ENCODE measurements around the gene B2M. TPM values are rescaled to one million over a fixed set of nuclear protein-coding genes. Genes with fewer than 3 reads are reported as not detected.
A peak's percentile ranks its signal among the peaks of the same experiment; 100 is the strongest.
"Not testable (repeated sequence)": the region's sequence is repeated elsewhere in the genome, so short reads cannot be mapped to it uniquely, and the experiment has no call there.

Gene B2M
- total RNA-seq, 1 donor from 2014 or later = 1,826 TPM

DNA sequence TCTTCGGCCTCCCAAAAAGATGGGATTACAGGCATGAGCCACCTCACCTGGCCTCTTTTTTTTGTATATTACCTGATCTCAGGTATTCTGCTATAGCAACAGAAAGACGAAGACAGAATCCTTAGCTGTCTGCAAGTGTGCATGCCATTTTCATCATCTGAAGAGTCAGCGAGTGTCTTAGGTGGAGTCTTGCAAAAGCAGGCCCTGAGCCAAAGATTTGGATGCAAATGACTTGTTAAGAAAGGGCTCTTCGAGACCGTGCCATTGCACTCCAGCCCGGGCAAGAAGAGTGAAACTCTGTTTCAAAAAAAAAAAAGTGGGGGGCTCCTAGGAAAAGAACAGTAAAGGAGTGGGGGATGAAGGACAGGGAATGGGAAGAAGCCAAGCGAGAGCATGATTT is 14.8 kb downstream of the B2M start:
- DNase-seq (ENCODE audit: low spot score) = peak; percentile 15

- DNase-seq (ENCODE audit: low spot score) = peak; percentile 84
These were observed 15.5 kb downstream of the B2M start for GRCh38 chr15:44726568-44727484.

- DNase-seq (ENCODE audit: low spot score) = no peak
These were observed 16.3 kb downstream of the B2M start for GRCh38 chr15:44727485-44728231.

- not testable (repeated sequence) for DNase-seq (ENCODE audit: low spot score)
These were observed 16.9 kb downstream of the B2M start for GRCh38 chr15:44728232-44728575.

- peak; percentile 100 for DNase-seq (ENCODE audit: low spot score)
These were observed 17.5 kb downstream of the B2M start for GRCh38 chr15:44728576-44729407.

- DNase-seq (ENCODE audit: low spot score) = no peak
These were observed 18.3 kb downstream of the B2M start for GRCh38 chr15:44729408-44730127.

- no peak for DNase-seq (ENCODE audit: low spot score)
These were observed 23.6 kb downstream of the B2M start for GRCh38 chr15:44734839-44735481.

- peak; percentile 22 for DNase-seq (ENCODE audit: low spot score)
These were observed 24.3 kb downstream of the B2M start for GRCh38 chr15:44735482-44736180.

DNA sequence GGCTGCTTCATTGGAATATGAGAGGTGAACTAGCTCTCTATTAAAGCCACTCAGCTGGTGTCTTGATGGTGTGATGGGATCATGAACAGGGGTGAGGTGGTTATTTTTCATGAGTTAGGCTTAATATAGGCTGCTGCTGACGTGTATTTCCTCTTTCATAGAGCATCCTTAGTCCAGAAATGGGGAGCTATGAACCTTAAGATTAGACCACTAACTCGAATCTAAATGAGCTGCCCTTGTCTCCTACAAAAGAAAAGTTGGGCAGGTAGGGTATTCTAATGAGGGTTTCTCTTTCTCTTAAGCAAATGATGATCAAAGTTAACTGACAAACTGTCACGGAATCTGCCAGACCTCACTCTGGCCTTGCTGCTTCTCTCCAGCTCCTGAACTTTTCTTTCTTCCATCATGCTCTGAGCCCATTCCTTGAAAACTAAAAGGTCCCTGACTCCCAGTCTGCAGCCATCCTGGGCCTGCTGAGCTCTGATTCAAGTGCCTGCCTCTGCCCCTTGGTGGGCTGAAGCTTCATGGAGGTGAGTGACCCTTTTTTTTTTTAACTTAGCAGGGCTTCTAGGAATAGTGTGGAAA is 25.0 kb downstream of the B2M start, which contains the start of gene TRIM69:
Gene TRIM69, plus strand, starts transcription at position 348 of the 585 bp plus-strand sequence. Its CDS starts 177 bp downstream, at position 525.
- no peak for DNase-seq (ENCODE audit: low spot score)

DNA sequence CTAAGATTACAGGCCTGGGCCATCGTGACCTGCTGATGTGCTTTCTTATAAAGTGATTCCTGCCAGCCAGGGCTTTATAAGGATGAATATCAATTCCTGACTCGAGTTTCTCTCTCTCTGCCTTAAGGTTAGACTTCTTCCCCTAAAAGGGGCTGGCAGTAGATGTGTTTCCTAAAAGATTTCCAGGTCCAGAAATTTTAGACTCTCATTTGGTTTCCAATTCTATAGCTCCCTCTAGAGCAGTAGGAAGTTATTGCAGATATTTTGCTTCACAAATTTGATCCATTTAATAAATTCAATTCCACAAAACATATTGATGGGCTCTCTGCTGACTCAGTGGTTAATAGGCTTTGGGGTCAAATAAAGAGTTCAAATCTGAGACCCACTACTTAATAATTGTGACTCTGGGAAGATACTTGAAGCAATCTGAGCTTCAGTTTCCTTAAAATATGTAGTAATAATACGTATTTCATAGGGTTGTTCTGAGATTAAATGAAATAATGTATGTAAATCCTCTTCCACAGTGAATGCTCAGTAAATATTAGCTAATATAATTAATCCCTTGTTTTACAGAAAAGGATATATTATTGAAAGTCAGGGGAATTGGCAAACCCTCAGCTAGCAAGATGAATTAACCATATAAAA is 27.1 kb downstream of the B2M start:
- DNase-seq (ENCODE audit: low spot score) = peak; percentile 64

- not testable (repeated sequence) for DNase-seq (ENCODE audit: low spot score)
These were observed 28.0 kb downstream of the B2M start for GRCh38 chr15:44739222-44739847.

DNA sequence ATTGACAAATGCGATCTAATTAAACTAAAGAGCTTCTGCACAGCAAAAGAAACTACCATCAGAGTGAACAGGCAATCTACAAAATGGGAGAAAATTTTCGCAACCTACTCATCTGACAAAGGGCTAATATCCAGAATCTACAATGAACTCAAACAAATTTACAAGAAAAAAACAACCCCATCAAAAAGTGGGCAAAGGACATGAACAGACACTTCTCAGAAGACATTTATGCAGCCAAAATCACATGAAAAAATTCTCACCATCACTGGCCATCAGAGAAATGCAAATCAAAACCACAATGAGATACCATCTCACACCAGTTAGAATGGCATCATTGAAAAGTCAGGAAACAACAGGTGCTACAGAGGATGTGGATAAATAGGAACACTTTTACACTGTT is 32.1 kb downstream of the B2M start:
- DNase-seq (ENCODE audit: low spot score) = not testable (repeated sequence)

DNA sequence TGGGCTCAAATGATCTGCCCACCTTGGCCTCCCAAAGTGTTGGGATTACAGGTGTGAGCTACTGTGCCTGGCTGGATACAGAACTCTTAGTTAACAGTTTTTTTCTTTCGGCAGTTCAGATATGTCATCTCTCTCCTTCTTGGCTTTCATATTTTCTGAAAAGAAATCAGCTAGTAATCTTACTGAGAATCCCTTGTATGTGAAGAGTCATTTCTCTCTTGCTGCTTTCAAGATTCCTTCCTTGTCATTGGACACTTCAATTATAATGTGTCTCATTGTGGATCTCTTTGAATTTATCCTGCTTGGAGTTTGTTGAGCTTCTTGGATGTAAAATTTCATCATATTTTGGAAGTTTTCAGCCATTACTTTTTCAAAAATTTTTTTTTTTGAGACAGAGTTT is 42.0 kb downstream of the B2M start:
- DNase-seq (ENCODE audit: low spot score) = no peak

- DNase-seq (ENCODE audit: low spot score) = no peak
These were observed 51.9 kb downstream of the B2M start for GRCh38 chr15:44763187-44763586.

GRCh38 chr15:44763848-44764247 is 52.5 kb downstream of the B2M start:
- DNase-seq (ENCODE audit: low spot score) = peak; percentile 37

- peak; percentile 70 for DNase-seq (ENCODE audit: low spot score)
These were observed 53.7 kb downstream of the B2M start for GRCh38 chr15:44765036-44765435.

Data from umbilical cord (tissue), 2 donors.